Panc1 (cell line): ENCODE results near the gene MYLIP.

Experiments
- CTCF ChIP-seq: fragments of 450-650 bp; IDR thresholded peaks from 2 replicates; pipeline ENCODE4 v1.5.1; 2017; ENCODE audit warnings: mild to moderate bottlenecking
- POLR2AphosphoS5 ChIP-seq: IDR thresholded peaks from 2 replicates; pipeline ENCODE4 v1.6.1; 2012; ENCODE audit warnings: mild to moderate bottlenecking, low read depth, low read length, moderate library complexity
- SIN3A ChIP-seq: IDR thresholded peaks from 2 replicates; pipeline ENCODE4 v1.6.1; 2012; ENCODE audit warnings: low read depth, mild to moderate bottlenecking, low read length, moderate library complexity, borderline replicate concordance; ENCODE audit not compliant: insufficient read depth

- TF ChIP-seq CTCF (no peak), POLR2AphosphoS5 (no peak), SIN3A (no peak)
Measured at GRCh38 chr6:16080204-16080603, 48.7 kb upstream of the MYLIP start.
